Thymus (tissue), 11 donors: ENCODE measurements around the gene COQ7. TPM values are rescaled to one million over a fixed set of nuclear protein-coding genes. Genes with fewer than 3 reads are reported as not detected.

Experiments used
- DNase-seq, 9 donors: peaks; one replicate each; pipeline ENCODE4 v3.0.0-alpha.2; 2013; ENCODE audit warnings: low spot score in 9 of 9, low read depth in 6 of 9, missing footprints in 1 of 9
- H3K27ac ChIP-seq, 2 donors: one replicate each; pipeline ENCODE4 v1.5.1; 2013; ENCODE audit warnings: control low read depth in 1 of 2, low read depth in 1 of 2, low read length in 1 of 2, mild to moderate bottlenecking in 1 of 2, moderate library complexity in 1 of 2
- H3K27me3 ChIP-seq, 2 donors: one replicate each; pipeline ENCODE4 v1.5.1; 2013; ENCODE audit warnings: low read length in 1 of 2; ENCODE audit not compliant: control insufficient read depth in 2 of 2, insufficient read depth in 1 of 2
- H3K36me3 ChIP-seq, 2 donors: one replicate each; pipeline ENCODE4 v1.5.1; 2013; ENCODE audit warnings: low read length in 1 of 2, mild to moderate bottlenecking in 1 of 2, moderate library complexity in 1 of 2; ENCODE audit not compliant: control insufficient read depth in 2 of 2, insufficient read depth in 2 of 2
- H3K4me1 ChIP-seq, 2 donors: one replicate each; pipeline ENCODE4 v1.5.1; 2013; ENCODE audit warnings: low read length in 2 of 2; ENCODE audit not compliant: control insufficient read depth in 2 of 2, insufficient read depth in 2 of 2
- H3K4me3 ChIP-seq, 2 donors: one replicate each; pipeline ENCODE4 v1.5.1; 2013; ENCODE audit warnings: low read length in 2 of 2, control low read depth in 1 of 2, mild to moderate bottlenecking in 1 of 2
- H3K9me3 ChIP-seq, 2 donors: one replicate each; pipeline ENCODE4 v1.5.1; 2013; ENCODE audit warnings: low read length in 1 of 2, mild to moderate bottlenecking in 1 of 2; ENCODE audit not compliant: control insufficient read depth in 2 of 2, insufficient read depth in 1 of 2
- WGBS: extraction: QIAGEN DNeasy Blood & Tissue Kit; methylation state at CpG from one replicate; pipeline ENCODE4 v1.1.7; 2013; 5-methylcytosine and 5-hydroxymethylcytosine counted together
- polyA plus RNA-seq: library from polyadenylated mRNA; stranded (reverse); fragments of 200-250 nt; gene quantifications from one replicate; pipeline ENCODE4 v1.2.3, GENCODE V29; 2013
- total RNA-seq: library from RNA; stranded (reverse); fragments of 120-200 nt; gene quantifications from one replicate; pipeline ENCODE4 v1.2.4, GENCODE V29; 2013
- donor health status: healthy.

Gene COQ7
- total and polyA plus RNA-seq, 2 donors, result 14.3 to 15.4 TPM

- H3K36me3 ChIP-seq, result no peaks in the 10 kb centered on the region
- H3K4me1 ChIP-seq, result no peaks in the 10 kb centered on the region
- no peak overlapping the region for H3K4me3 ChIP-seq
- 96% methylated on average over 11 of the region's 11 CpGs for WGBS
- no peaks in the 10 kb centered on the region for H3K27me3 ChIP-seq
- no peak for DNase-seq
- no peaks in the 10 kb centered on the region for H3K9me3 ChIP-seq
- H3K27ac ChIP-seq, result no peak overlapping the region
Measured at GRCh38 chr16:19044769-19045168, 22.6 kb upstream of the COQ7 start.

- Histone ChIP-seq H3K4me3 (no peak overlapping the region), H3K4me1 (no peaks in the 10 kb centered on the region), H3K27ac (no peak overlapping the region), H3K27me3 (no peaks in the 10 kb centered on the region), H3K36me3 (no peaks in the 10 kb centered on the region), H3K9me3 (no peaks in the 10 kb centered on the region)
- DNase-seq, result no peak
- 93% methylated on average over 2 of the region's 2 CpGs for WGBS
Measured at GRCh38 chr16:19046062-19046461, 21.4 kb upstream of the COQ7 start.

GRCh38 chr16:19062706-19063105, 4.7 kb upstream of the COQ7 start:
- DNase-seq, result no peak
- no peaks in the 10 kb centered on the region for H3K27me3 ChIP-seq
- no peaks in the 10 kb centered on the region for H3K4me1 ChIP-seq
- WGBS, result 86% methylated on average over 4 of the region's 4 CpGs
- H3K27ac ChIP-seq, result no peak overlapping the region
- H3K36me3 ChIP-seq, result no peaks in the 10 kb centered on the region
- H3K9me3 ChIP-seq, result no peaks in the 10 kb centered on the region
- H3K4me3 ChIP-seq, result no peak overlapping the region

- no peak for DNase-seq
- Histone ChIP-seq H3K36me3 (peaks cover 1 to 2% of the 10 kb centered on the region in 2 donors), H3K27ac (peak overlapping the region in 1 of 2 donors; percentile 67), H3K9me3 (no peaks in the 10 kb centered on the region), H3K4me3 (peak overlapping the region; percentile 85 to 89), H3K4me1 (peaks cover 3 to 4% of the 10 kb centered on the region in 2 donors), H3K27me3 (no peaks in the 10 kb centered on the region)
- WGBS, result 74% methylated on average over 9 of the region's 9 CpGs
Measured at GRCh38 chr16:19066988-19067348, 446 bp upstream of the COQ7 start.

GRCh38 chr16:19068237-19068815, 912 bp downstream of the COQ7 start:
- no peaks in the 10 kb centered on the region for H3K27me3 ChIP-seq
- 58% methylated on average over 19 of the region's 19 CpGs for WGBS
- H3K27ac ChIP-seq, result peak overlapping the region; percentile 96 to 99
- H3K4me1 ChIP-seq, result peaks cover 3 to 4% of the 10 kb centered on the region in 2 donors
- DNase-seq, result no peak
- peaks cover 4 to 12% of the 10 kb centered on the region in 2 donors for H3K36me3 ChIP-seq
- H3K4me3 ChIP-seq, result peak overlapping the region; percentile 85 to 89
- no peaks in the 10 kb centered on the region for H3K9me3 ChIP-seq

- no peak overlapping the region for H3K27ac ChIP-seq
- DNase-seq, result peak in 6 of 9 donors; percentile 13 to 60 (median 35)
- H3K36me3 ChIP-seq, result peaks cover 11 to 38% of the 10 kb centered on the region in 2 donors
- H3K9me3 ChIP-seq, result no peaks in the 10 kb centered on the region
- no peak overlapping the region for H3K4me3 ChIP-seq
- 87% methylated on average over 21 of the region's 21 CpGs for WGBS
- no peaks in the 10 kb centered on the region for H3K27me3 ChIP-seq
- peaks cover 3 to 4% of the 10 kb centered on the region in 2 donors for H3K4me1 ChIP-seq
Measured at GRCh38 chr16:19071811-19072777, 4.7 kb downstream of the COQ7 start.

- no peaks in the 10 kb centered on the region for H3K27me3 ChIP-seq
- DNase-seq, result no peak
- no peak overlapping the region for H3K27ac ChIP-seq
- H3K36me3 ChIP-seq, result peaks cover 16 to 49% of the 10 kb centered on the region in 2 donors
- H3K9me3 ChIP-seq, result no peaks in the 10 kb centered on the region
- peaks cover 2 to 3% of the 10 kb centered on the region in 2 donors for H3K4me1 ChIP-seq
- H3K4me3 ChIP-seq, result no peak overlapping the region
- WGBS, result 96% methylated on average over 3 of the region's 3 CpGs
Measured at GRCh38 chr16:19073344-19073743, 5.9 kb downstream of the COQ7 start.

GRCh38 chr16:19073863-19074262, 6.4 kb downstream of the COQ7 start:
- WGBS, result 81% methylated on average over 7 of the region's 7 CpGs
- no peaks in the 10 kb centered on the region for H3K27me3 ChIP-seq
- no peaks in the 10 kb centered on the region for H3K9me3 ChIP-seq
- H3K4me1 ChIP-seq, result peaks cover 0 to 2% of the 10 kb centered on the region in 2 donors
- no peak overlapping the region for H3K4me3 ChIP-seq
- peaks cover 17 to 54% of the 10 kb centered on the region in 2 donors for H3K36me3 ChIP-seq
- H3K27ac ChIP-seq, result no peak overlapping the region
- DNase-seq, result no peak

GRCh38 chr16:19075511-19075910, 8.1 kb downstream of the COQ7 start:
- Histone ChIP-seq H3K36me3 (peaks cover 20 to 54% of the 10 kb centered on the region in 2 donors), H3K4me1 (no peaks in the 10 kb centered on the region), H3K27ac (no peak overlapping the region), H3K27me3 (no peaks in the 10 kb centered on the region), H3K4me3 (no peak overlapping the region), H3K9me3 (no peaks in the 10 kb centered on the region)
- 98% methylated on average over 12 of the region's 12 CpGs for WGBS
- no peak for DNase-seq
